Heart left ventricle (tissue), 13 donors: Measurements from ENCODE around the gene PPT2.

Source experiments
- POLR2A ChIP-seq, 2 donors: fragments of 450-650 bp; IDR thresholded peaks; one replicate each; pipeline ENCODE4 v1.6.1; 2017; ENCODE audit warnings: antibody characterized with exemption in 2 of 2, mild to moderate bottlenecking in 2 of 2, moderate library complexity in 2 of 2
- TF ChIP-seq, protein P1 (sequence below), 12 donors: fragments of 200-600 bp; sonication (generic) in 4 of 12; IDR thresholded peaks; one replicate each; pipeline versions ENCODE4 v1.5.0 to v1.8.0; 2018 to 2022; ENCODE audit warnings: antibody characterized with exemption in 12 of 12, mild to moderate bottlenecking in 5 of 12
- donor health status: ischemic (EF 13 %, LVEDD 7.1; RV severe dilation, severe dysfunction).
- donor health status: DM: no; HTN: yes; CAD: no.
- donor health status: DM: no; HTN: no; CAD: no.
- donor health status: ischemic (EF 25% LVEDD 6.9; RV normal size, moderate dysfunction).
- donor health status: ischemic (EF 25% LVEDD 5.7; RV mildly dilated, moderate dysfunction).
- donor health status: ischemic (EF 35%, LVEDD 5.7; RV mildly dilated, moderate dysfunction).
- donor health status: nonischemic (EF 11% LVEDD 7.7; RV severe dilation, severe dysfunction).
- donor health status: DM: yes; HTN: yes; CAD: no.
- donor health status: PGD.
- donor health status: ischemic (EF 29% LVEDD 5.4; RV normal size, mild dysfunction).
- donor health status: nonischemic (EF 23%, LVEDD 6.1; RV moderate dilation, normal function).

DNA sequence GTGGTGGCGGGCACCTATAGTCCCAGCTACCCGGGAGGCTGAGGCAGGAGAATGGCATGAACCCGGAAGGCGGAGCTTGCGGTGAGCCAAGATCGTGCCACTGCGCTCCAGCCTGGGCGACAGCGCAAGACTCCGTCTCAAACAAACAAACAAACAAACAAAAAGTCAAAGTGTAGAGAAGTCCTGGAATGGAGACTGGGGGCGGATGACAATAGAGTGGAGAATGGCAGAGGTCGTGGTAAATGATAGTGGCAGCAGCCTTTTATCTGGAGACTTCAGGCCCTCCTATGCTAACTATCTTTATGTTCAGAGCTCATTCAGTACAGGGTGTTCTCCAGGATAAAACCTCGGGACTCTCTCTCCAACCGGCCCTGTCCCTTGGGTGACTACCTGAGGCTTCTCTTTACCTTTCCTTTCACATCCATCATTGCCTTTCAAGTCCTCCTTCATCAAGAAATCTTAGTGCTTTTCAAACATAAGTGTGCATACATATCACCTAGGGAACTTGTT, 22.4 kb upstream of the PPT2 start:
- TF ChIP-seq, protein P1, sequence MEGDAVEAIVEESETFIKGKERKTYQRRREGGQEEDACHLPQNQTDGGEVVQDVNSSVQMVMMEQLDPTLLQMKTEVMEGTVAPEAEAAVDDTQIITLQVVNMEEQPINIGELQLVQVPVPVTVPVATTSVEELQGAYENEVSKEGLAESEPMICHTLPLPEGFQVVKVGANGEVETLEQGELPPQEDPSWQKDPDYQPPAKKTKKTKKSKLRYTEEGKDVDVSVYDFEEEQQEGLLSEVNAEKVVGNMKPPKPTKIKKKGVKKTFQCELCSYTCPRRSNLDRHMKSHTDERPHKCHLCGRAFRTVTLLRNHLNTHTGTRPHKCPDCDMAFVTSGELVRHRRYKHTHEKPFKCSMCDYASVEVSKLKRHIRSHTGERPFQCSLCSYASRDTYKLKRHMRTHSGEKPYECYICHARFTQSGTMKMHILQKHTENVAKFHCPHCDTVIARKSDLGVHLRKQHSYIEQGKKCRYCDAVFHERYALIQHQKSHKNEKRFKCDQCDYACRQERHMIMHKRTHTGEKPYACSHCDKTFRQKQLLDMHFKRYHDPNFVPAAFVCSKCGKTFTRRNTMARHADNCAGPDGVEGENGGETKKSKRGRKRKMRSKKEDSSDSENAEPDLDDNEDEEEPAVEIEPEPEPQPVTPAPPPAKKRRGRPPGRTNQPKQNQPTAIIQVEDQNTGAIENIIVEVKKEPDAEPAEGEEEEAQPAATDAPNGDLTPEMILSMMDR (IDR thresholded peaks at IDR 0.05), result no peak
- no peak for TF ChIP-seq POLR2A (IDR thresholded peaks at IDR 0.05)
